Stimulated activated effector memory CD8-positive, alpha-beta T cell treated with anti-CD3 and anti-CD28 coated beads, Interleukin-12 subunit alpha, Interleukin-12 subunit beta, amount 100 ng/mL, for 72 hours (primary cell): ENCODE data around the gene SH3RF1.
"Not testable (repeated sequence)": the region's sequence is repeated elsewhere in the genome, so short reads cannot be mapped to it uniquely, and the experiment has no call there.

Experiments
- ATAC-seq: fragments of 150-1000 bp; cut with Tn5 transposase; 2 replicates; pipeline ENCODE4 v1.10.0; 2021
- DNase-seq, 2 donors: peaks; one replicate each; pipeline ENCODE4 v3.0.0; 2021 to 2022; ENCODE audit warnings: low spot score in 2 of 2
- H3K27ac Mint-ChIP-seq: one replicate; pipeline ENCODE4 v1.8.0; 2022; ENCODE audit warnings: mild to moderate bottlenecking, mixed read lengths
- H3K36me3 Mint-ChIP-seq: one replicate; pipeline ENCODE4 v1.8.0; 2022; ENCODE audit warnings: mild to moderate bottlenecking, mixed read lengths
- H3K4me1 Mint-ChIP-seq: one replicate; pipeline ENCODE4 v1.8.0; 2022; ENCODE audit warnings: mixed read lengths
- H3K4me3 Mint-ChIP-seq: one replicate; pipeline ENCODE4 v1.8.0; 2022; ENCODE audit warnings: mild to moderate bottlenecking, mixed read lengths
- H3K9me3 Mint-ChIP-seq: one replicate; pipeline ENCODE4 v1.8.0; 2022; ENCODE audit warnings: mixed read lengths

Gene SH3RF1

DNA sequence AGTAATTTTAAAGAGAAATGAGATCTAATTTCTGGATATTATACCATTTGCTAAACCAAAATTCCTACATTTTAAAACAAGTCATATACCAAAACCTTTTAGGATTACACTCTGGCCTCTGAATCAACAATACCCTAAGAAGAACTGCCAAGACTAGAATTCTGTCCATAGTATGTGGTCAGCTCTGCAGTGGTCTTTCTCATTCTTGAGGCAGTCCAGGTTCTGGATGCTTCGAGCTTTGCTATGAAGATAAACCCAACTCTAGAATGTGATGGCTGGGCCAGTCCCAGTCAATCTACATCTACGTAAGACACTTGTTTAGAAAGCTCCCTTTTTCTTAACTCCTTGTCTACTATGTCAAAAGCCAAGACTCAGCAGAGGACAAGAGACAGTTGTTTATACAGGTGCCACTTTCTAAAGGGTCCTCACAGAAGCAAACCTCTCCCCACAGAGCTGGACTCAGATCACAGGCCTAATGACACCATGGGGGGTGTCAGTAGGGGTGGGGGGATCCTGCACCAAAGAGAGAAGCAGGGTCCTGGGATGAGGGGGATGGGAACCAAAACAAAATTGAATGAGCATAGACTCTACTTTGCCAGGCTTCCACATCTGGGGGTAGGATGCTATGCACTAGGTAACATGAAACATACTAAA lies 63.2 kb downstream of the SH3RF1 start:
- Mint-ChIP-seq H3K4me1 (no peaks in the 10 kb centered on the region), H3K36me3 (no peaks in the 10 kb centered on the region), H3K27ac (no peak overlapping the region), H3K4me3 (no peak overlapping the region), H3K9me3 (peaks cover 2% of the 10 kb centered on the region)
- no peak for DNase-seq
- no peak for ATAC-seq

DNA sequence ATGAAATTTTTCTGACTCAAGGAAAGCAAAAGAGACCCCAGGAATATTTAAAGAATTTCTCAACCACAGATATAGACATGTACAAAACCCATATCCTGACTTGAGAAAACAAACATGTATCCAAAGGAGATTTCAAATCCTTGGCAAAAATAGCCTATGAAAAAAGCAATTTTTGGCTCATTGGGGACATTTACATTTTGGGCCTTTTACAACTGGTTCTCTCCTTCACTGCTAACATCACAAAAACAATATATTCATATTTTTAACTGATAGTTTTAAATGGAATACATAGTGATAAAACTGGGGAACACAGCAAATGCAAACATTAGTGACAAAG lies 65.0 kb downstream of the SH3RF1 start:
- DNase-seq (no peak), ATAC-seq (no peak)
- Mint-ChIP-seq H3K4me1 (no peaks in the 10 kb centered on the region), H3K36me3 (no peaks in the 10 kb centered on the region), H3K4me3 (no peak overlapping the region), H3K27ac (no peak overlapping the region), H3K9me3 (peaks cover 2% of the 10 kb centered on the region)

DNA sequence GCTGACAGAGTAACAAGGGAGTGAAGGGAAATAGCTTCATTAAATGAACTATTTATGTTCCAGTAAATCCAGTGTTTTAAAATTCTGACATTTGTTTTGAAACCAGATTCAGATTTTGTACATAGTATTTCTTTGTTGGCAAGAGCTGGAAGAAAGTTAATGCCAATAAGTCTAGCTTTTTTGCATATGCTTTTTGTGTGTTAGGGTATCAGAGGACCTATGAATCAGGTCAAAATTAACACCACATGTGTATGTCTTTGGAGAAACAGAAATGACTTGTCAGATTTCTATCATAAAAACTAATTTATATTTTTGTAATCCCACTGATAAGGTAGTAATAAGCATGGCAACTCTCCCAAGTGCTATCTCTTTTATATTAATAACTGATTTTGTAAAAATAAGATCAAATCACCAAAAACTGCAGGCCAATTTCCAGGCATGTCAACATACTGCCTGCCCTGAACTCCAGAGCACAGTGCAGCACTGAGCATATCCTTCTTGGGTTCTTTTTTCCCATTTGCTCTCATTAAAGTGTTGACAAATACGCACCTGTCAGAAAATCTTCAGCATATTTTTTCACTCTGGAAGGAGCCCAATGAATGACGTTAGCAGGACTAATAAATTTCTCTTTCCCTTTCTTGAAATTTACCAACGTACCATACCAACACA lies 65.5 kb downstream of the SH3RF1 start:
- Mint-ChIP-seq H3K9me3 (peaks cover 2% of the 10 kb centered on the region), H3K27ac (no peak overlapping the region), H3K36me3 (no peaks in the 10 kb centered on the region), H3K4me3 (no peak overlapping the region), H3K4me1 (no peaks in the 10 kb centered on the region)
- DNase-seq = no peak
- ATAC-seq = no peak

DNA sequence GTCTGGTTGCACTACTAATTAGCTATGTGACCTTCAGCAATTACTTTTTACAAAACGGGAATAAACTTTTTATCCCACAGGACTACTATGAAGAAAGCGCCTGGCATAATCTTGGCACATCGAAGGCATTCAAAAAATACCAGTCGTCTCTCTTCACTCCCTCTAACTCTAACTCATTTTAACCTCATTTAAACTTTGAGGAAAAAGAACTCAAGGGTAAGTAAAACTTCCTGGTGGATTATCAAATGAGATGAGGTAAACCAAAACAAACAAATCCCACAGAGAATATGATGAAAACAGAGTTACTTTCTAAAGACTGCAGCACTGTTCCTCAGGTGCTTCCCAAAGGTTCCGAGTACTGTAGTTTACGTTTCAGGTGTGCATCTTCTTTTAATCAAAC lies 66.9 kb downstream of the SH3RF1 start:
- ATAC-seq = no peak
- no peak overlapping the region for H3K4me3 Mint-ChIP-seq
- H3K36me3 Mint-ChIP-seq = no peaks in the 10 kb centered on the region
- H3K4me1 Mint-ChIP-seq = no peaks in the 10 kb centered on the region
- H3K9me3 Mint-ChIP-seq = no peaks in the 10 kb centered on the region
- no peak overlapping the region for H3K27ac Mint-ChIP-seq
- no peak for DNase-seq

DNA sequence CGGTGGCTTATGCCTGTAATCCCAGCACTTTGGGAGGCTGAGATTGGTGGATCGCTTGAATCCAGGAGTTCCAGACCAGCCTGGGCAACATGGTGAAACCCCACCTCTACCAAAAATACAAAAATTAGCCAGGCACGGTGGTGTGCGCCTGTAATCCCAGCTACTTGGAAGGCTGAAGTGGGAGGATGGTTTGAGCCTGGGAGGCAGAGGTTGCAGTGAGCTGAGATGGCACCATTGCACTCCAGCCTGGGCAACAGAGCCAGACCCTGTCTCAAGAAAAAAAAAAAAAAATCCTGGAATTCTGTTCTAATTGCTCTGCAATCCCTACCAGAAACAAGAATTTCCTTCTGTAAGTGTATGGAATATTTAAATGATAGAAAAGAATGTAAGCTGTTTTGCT lies 67.5 kb downstream of the SH3RF1 start:
- H3K27ac Mint-ChIP-seq, ATAC-seq, H3K4me1 Mint-ChIP-seq, DNase-seq, H3K9me3 Mint-ChIP-seq, H3K4me3 Mint-ChIP-seq, H3K36me3 Mint-ChIP-seq: not testable (repeated sequence)

DNA sequence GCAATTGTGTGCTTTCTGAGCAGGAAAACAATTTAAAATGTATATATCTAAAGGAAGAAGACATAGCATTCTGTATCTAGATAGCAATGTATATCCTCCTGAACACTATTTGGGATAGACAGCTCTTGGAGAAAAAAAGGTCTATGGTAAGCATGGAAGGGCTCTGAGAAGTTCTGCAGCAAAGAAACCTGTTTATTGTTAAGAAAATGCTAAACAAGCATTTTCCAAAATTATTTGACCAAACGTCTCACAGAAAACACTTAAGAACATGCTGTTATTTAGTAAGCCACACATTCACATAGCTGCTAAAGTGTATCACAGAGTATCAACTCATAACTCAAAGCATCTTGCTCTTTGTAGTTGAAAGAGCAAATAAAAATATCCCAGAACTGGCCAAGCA lies 67.9 kb downstream of the SH3RF1 start:
- Mint-ChIP-seq H3K9me3 (no peaks in the 10 kb centered on the region), H3K4me3 (no peak overlapping the region), H3K27ac (no peak overlapping the region), H3K4me1 (no peaks in the 10 kb centered on the region), H3K36me3 (no peaks in the 10 kb centered on the region)
- ATAC-seq = no peak
- no peak for DNase-seq

DNA sequence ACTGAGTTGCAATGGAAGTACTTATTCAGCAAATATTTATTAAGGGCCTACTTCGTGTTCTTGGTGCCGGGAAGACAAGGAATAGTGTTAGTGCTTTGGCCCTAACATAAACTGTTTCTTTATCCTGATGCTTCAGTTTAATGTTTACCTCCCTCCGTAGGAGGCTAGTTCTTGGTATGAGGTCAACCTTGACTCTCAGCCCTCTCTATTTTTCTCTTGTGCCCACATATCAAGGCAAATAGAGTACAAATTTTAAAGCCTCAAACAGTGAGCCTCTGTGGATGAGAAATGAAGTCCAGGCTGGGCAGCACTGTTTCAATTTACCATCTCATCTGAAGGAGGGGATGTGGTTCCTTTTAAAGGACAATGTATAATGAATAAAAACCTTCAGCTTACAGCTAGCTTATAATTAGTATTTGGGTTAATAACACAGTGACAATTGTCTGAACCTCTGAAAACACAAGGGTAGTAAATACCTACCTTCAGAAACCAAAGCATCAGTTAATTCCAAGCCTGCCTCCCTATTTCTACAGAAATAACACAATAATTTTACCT lies 68.5 kb downstream of the SH3RF1 start:
- H3K36me3 Mint-ChIP-seq = no peaks in the 10 kb centered on the region
- DNase-seq (no peak), ATAC-seq (no peak)
- H3K27ac Mint-ChIP-seq = no peak overlapping the region
- no peak overlapping the region for H3K4me3 Mint-ChIP-seq
- no peaks in the 10 kb centered on the region for H3K4me1 Mint-ChIP-seq
- no peaks in the 10 kb centered on the region for H3K9me3 Mint-ChIP-seq

DNA sequence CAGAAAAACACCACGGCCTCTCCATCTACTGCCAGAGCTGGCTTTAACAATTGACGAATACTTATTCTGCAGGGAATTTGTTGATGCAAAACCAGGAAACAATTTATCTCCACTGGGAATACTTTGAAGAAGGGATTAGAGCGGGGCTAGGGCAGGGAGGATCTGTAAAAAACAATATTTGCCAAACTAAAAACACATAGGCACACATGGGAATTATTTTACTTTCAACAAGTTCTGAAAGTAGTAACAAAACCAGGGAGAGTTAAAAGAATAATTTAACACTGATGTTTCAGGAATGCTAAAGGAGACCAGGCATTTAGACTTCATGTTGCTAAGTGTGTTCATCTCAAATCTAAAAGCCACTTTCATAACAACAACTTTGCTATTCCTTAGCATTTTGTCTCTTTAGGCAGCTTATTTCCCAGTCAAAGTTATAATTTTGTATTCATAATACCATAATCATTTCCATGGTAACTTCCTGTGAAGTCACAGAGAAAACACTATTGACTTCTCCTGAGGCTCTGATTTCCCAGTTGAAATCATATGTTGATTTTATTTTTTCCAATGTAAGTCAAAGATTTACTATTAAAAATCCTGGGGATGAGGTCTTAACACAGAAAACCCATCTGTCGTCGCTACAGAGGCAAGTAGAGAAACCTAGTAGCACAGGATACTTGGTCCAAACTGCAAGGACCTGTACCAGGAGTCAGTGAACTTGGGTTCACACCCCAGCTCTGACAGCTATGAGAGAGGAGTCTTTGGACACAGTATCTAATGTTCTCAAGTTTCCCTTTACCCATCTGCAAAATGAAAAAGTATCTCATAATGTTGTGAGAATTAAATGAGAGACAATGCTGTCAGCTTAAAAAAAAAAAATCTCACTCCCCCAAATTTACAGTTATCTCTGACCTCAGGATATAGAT lies 69.3 kb downstream of the SH3RF1 start:
- DNase-seq (no peak), ATAC-seq (no peak)
- no peak overlapping the region for H3K27ac Mint-ChIP-seq
- H3K9me3 Mint-ChIP-seq = no peaks in the 10 kb centered on the region
- no peak overlapping the region for H3K4me3 Mint-ChIP-seq
- no peaks in the 10 kb centered on the region for H3K4me1 Mint-ChIP-seq
- no peaks in the 10 kb centered on the region for H3K36me3 Mint-ChIP-seq

DNA sequence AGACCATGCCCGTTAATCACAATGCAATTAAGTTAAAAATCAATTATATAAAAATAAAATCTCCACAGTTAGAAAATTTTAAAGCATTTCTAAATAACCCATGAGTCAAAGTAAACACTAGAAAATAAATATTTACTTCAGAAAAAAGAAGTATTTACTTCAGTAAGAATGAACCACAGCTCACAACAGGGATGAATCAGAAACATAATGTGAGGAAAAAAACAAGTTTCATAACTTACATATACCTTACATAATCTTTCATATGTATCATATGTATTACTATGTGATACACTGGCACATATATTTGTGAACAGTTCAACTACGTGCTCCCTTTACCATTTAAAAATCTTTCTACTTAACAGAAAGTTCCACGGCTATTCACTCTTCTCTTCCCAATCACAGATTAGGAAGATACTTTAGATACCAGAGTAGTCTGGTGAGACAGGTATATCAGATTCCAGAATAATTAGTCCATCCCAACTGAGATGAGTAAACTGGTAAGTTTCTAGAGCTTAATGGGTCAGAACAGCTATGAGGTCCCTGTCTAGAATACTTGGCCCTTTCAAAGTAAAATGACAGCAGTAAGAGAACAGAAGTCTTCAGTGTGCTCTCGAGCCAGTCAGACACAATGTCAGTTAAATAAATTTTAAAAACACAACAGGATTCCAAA lies 70.3 kb downstream of the SH3RF1 start:
- Mint-ChIP-seq H3K36me3 (no peaks in the 10 kb centered on the region), H3K9me3 (peaks cover 1% of the 10 kb centered on the region), H3K4me3 (no peak overlapping the region), H3K4me1 (no peaks in the 10 kb centered on the region), H3K27ac (no peak overlapping the region)
- no peak for DNase-seq
- no peak for ATAC-seq

DNA sequence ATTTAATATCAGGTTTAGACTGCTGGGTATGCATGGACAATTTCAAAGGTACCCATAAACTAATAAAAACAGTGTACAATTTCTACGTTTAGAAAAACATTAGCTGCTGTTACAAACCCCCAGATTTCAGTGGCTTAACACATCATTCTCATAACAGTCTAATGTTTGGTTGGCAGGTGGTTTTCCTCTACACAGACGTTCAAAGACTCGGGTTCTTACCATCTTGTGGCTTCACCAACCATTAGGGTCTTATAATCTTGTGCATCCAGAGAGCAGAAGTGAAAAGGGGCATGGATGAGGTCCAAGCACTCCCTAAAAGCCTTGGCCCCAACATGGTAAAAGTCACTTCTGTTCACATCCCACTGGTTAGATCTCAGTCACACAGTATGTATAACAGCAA lies 71.6 kb downstream of the SH3RF1 start:
- Mint-ChIP-seq H3K36me3 (no peaks in the 10 kb centered on the region), H3K4me1 (no peaks in the 10 kb centered on the region), H3K27ac (no peak overlapping the region), H3K9me3 (peaks cover 5% of the 10 kb centered on the region), H3K4me3 (no peak overlapping the region)
- no peak for ATAC-seq
- no peak for DNase-seq

DNA sequence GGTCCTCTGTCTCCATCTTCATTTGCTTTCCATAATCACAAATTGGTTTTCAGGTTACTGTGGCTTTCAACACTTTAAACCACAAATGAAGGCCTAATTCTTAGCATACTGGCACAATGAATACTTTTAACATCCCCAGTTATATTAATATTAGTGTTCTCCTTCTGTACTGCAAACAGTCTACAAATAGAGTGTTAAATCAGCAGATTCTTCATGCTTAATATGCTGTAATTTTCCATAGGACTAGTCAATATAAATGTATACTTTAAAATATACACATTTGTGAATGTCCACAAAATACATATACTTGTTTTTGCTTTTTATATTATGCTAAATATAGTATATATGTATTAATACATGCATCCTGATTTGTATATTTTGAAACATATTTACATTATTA lies 72.6 kb downstream of the SH3RF1 start:
- H3K4me3 Mint-ChIP-seq = no peak overlapping the region
- H3K27ac Mint-ChIP-seq = no peak overlapping the region
- H3K36me3 Mint-ChIP-seq = no peaks in the 10 kb centered on the region
- DNase-seq (no peak), ATAC-seq (no peak)
- no peaks in the 10 kb centered on the region for H3K4me1 Mint-ChIP-seq
- peaks cover 5% of the 10 kb centered on the region for H3K9me3 Mint-ChIP-seq

DNA sequence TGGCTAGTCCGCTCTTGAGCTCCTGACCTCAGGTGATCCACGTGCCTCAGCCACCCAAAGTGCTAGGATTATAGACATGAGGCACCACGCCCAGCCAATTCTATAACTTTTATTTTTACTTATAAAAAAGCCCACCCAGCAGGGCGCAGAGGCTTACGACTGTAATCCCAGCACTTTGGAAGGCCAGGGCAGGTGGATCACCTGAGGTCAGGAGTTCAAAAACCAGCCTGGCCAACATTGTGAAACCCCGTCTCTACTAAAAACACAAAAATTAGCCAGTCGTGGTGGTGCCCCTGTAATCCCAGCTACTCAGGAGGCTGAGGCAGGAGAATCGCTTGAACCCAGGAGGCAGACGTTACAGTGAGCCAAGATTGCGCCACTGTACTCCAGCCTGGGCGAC lies 73.5 kb downstream of the SH3RF1 start:
- not testable (repeated sequence) for H3K4me3 Mint-ChIP-seq, H3K27ac Mint-ChIP-seq, H3K9me3 Mint-ChIP-seq, ATAC-seq, H3K4me1 Mint-ChIP-seq, DNase-seq, H3K36me3 Mint-ChIP-seq

DNA sequence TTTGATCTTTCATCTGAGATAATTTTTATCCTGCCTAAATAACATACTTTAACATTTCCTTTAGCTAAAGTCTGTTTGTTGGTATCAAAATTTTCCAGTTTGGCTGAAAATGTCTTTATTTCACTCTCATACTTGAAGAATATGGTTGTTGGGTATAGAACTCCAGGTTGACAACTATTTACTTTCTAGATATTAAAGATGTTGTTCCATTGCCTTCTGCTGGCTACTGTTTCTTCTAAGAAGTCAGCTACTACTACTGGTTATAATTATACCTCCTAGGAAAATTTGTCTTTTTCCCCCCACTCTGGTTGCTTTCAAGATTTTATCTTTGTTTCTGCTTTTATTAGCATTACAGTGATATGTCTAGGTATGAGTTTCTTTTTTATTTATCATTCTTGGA lies 75.7 kb downstream of the SH3RF1 start:
- no peak overlapping the region for H3K4me3 Mint-ChIP-seq
- no peaks in the 10 kb centered on the region for H3K4me1 Mint-ChIP-seq
- peaks cover 5% of the 10 kb centered on the region for H3K9me3 Mint-ChIP-seq
- no peak overlapping the region for H3K27ac Mint-ChIP-seq
- DNase-seq = no peak
- H3K36me3 Mint-ChIP-seq = no peaks in the 10 kb centered on the region
- no peak for ATAC-seq

DNA sequence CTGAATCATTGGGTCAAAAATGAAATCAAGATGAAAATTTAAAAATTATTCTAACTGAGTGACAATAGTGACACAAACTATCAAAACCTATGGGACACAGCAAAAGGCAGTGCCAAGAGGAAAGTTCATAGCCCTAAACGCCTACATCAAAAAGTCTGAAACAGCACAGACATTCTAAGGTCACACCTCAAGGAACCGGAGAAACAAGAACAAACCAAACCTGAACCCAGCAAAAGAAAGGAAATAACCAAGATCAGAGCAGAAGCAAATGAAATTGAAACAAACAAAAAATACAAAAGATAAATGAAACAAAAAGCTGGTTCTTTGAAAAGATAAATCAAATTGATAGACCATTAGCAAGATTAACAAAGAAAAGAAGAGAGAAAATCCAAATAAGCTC lies 80.8 kb downstream of the SH3RF1 start:
- H3K27ac Mint-ChIP-seq, DNase-seq, H3K4me3 Mint-ChIP-seq, H3K4me1 Mint-ChIP-seq, ATAC-seq, H3K36me3 Mint-ChIP-seq, H3K9me3 Mint-ChIP-seq: not testable (repeated sequence)

DNA sequence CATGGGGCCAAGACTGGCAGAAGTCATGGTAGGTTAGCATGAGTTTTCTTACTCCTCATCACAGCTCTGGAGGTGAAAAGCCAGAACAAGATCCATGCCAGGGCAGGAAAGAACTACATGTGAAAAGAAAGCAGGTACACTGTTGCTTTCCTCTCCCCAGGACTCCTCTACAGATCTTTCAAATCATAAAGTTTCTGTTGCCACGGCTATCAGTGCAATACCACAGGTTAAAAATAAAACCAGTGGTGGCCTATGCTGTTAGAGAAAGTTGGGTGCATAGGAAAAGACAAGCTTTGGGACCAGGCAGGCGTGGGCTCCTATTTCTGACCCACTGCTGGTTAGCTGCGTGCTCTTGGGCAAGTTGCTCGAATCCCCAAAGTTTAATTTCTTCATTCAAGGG lies 81.4 kb downstream of the SH3RF1 start:
- H3K4me1 Mint-ChIP-seq = no peaks in the 10 kb centered on the region
- no peak for DNase-seq
- H3K9me3 Mint-ChIP-seq = no peaks in the 10 kb centered on the region
- no peak for ATAC-seq
- no peaks in the 10 kb centered on the region for H3K36me3 Mint-ChIP-seq
- no peak overlapping the region for H3K4me3 Mint-ChIP-seq
- no peak overlapping the region for H3K27ac Mint-ChIP-seq
